CD4-positive, alpha-beta T cell (primary cell): Measurements from ENCODE around the gene SLC4A5. TPM values are rescaled to one million over a fixed set of nuclear protein-coding genes. Genes with fewer than 3 reads are reported as not detected.

ENCODE experiments used
- ATAC-seq: fragments of 200-7000 bp; cut with Tn5 transposase; one replicate; pipeline ENCODE4 v1.10.0; 2022; ENCODE audit warnings: mild to moderate bottlenecking; ENCODE audit not compliant: poor library complexity
- CTCF ChIA-PET: fragments of 350-600 bp; sonication (Branson Sonifier 250); formaldehyde crosslinking; loops from one replicate; lab custom pipeline; 2021; ENCODE audit warnings: antibody characterized with exemption, inconsistent platforms; lab: Charles Lee
- POLR2A ChIA-PET: fragments of 350-600 bp; sonication (Branson Sonifier 250); formaldehyde crosslinking; loops from one replicate; lab custom pipeline; 2021; ENCODE audit warnings: antibody characterized with exemption, inconsistent platforms; lab: Charles Lee
- DNase-seq, 14 experiments: peaks; one replicate each; pipeline ENCODE4 v3.0.0-alpha.2; 2013 to 2020; ENCODE audit warnings: mixed read lengths in 2 of 14
- H3K27ac ChIP-seq, 2 donors: one replicate each; pipeline versions ENCODE4 v1.5.1 to v1.7.0; 2013; ENCODE audit warnings: low read length in 2 of 2, low read depth in 1 of 2, mild to moderate bottlenecking in 1 of 2
- H3K27me3 ChIP-seq, 2 experiments: 1 replicate in 1 of 2; 2 replicates in 1 of 2; pipeline versions ENCODE4 v1.6.1 to v1.7.0; 2013; ENCODE audit warnings: low read length in 2 of 2, control low read depth in 1 of 2, mild to moderate bottlenecking in 1 of 2, moderate library complexity in 1 of 2; ENCODE audit not compliant: insufficient read depth in 2 of 2, control insufficient read depth in 1 of 2
- H3K36me3 ChIP-seq: one replicate; pipeline ENCODE4 v1.6.1; 2013; ENCODE audit warnings: low read length, control low read depth; ENCODE audit not compliant: insufficient read depth
- H3K4me1 ChIP-seq: one replicate; pipeline ENCODE4 v1.6.1; 2013; ENCODE audit warnings: low read length, control low read depth; ENCODE audit not compliant: insufficient read depth
- H3K4me3 ChIP-seq: one replicate; pipeline ENCODE4 v1.5.1; 2013; ENCODE audit warnings: mild to moderate bottlenecking, low read length, moderate library complexity
- H3K9me3 ChIP-seq, 2 experiments: 1 replicate in 1 of 2; 2 replicates in 1 of 2; pipeline versions ENCODE4 v1.6.1 to v1.7.0; 2013; ENCODE audit warnings: low read length in 2 of 2, mild to moderate bottlenecking in 2 of 2, control low read depth in 1 of 2, moderate library complexity in 1 of 2; ENCODE audit not compliant: control insufficient read depth in 1 of 2, insufficient read depth in 1 of 2
- H3K27ac Mint-ChIP-seq: one replicate; pipeline ENCODE4 v1.8.0; 2020; ENCODE audit warnings: mixed read lengths
- H3K27me3 Mint-ChIP-seq: one replicate; pipeline ENCODE4 v1.8.0; 2021; ENCODE audit warnings: mixed read lengths
- H3K36me3 Mint-ChIP-seq: one replicate; pipeline ENCODE4 v1.8.0; 2021; ENCODE audit warnings: low read depth, mixed read lengths
- H3K4me1 Mint-ChIP-seq: one replicate; pipeline ENCODE4 v1.8.0; 2021; ENCODE audit warnings: low read depth, mixed read lengths
- H3K4me3 Mint-ChIP-seq: one replicate; pipeline ENCODE4 v1.8.0; 2020; ENCODE audit warnings: mild to moderate bottlenecking, mixed read lengths
- H3K9me3 Mint-ChIP-seq: one replicate; pipeline ENCODE4 v1.8.0; 2020; ENCODE audit warnings: mixed read lengths
- CTCF ChIP-seq: fragments of 200-600 bp; IDR thresholded peaks from one replicate; pipeline ENCODE4 v1.8.0; 2022; ENCODE audit warnings: antibody characterized with exemption, mild to moderate bottlenecking
- intact Hi-C, 2 experiments: fragments of 100-400 bp; cut with DNase I in 1 of 2; cut with micrococcal nuclease in 1 of 2; formaldehyde crosslinking; loops; one replicate each; pipeline versions ENCODE4 v1.15.1 to v1.9.0; 2023 to 2025; cut with DNase I, micrococcal nuclease
- total RNA-seq, 174 experiments: library from RNA in 2 of 174; stranded (reverse) in 2 of 174; gene quantifications; one replicate each; pipeline ENCODE4 v1.2.3 and lab custom pipeline; 2021 to 2026

Gene SLC4A5
- total RNA-seq, 2 experiments from 2014 or later = 7.8 to 10.4 TPM

DNA sequence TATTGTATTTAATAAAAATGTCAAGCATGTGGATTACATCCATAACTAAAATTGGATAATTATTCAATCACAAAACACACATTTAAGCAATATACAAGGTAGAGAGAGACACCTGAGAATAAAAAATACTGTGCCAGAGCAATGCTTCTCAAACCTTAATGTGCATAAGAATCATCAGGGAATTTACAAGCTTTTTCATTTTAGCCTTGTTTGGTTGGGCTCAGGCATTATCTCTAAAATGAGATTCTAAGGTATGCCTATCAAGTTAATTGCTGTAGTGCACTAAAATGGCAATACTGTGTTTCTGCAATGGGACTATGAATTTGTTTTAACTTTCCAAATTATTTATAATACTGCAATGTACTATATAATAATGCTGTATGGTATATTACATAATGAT is 165.5 kb downstream of the SLC4A5 start:
- Mint-ChIP-seq H3K27ac (peak overlapping the region; percentile 91), H3K4me3 (peak overlapping the region; percentile 95), H3K9me3 (no peaks in the 10 kb centered on the region), H3K36me3 (peaks cover 42% of the 10 kb centered on the region), H3K27me3 (no peaks in the 10 kb centered on the region), H3K4me1 (peaks cover 44% of the 10 kb centered on the region)
- intact Hi-C loops = loop anchor here in 1 of 2 experiments (1.0 to 5.0 kb wide), 5 partner anchors 22 to 439 kb away; no protein-coding TSS in a partner anchor
- no peaks in the 10 kb centered on the region for H3K9me3 ChIP-seq
- no peak for TF ChIP-seq CTCF
- H3K27ac ChIP-seq = peak overlapping the region; percentile 89 to 96
- H3K36me3 ChIP-seq = no peaks in the 10 kb centered on the region
- peaks cover 40% of the 10 kb centered on the region for H3K4me1 ChIP-seq
- CTCF ChIA-PET = interaction anchor here (1.1 to 4.1 kb wide), 6 partner anchors 16 to 354 kb away, joined by 4 to 35 read pairs (median 11); partner anchors contain the start of genes BOLA3, MTHFD2 and STAMBP
- DNase-seq (no peak), ATAC-seq (no peak)
- no peaks in the 10 kb centered on the region for H3K27me3 ChIP-seq
- H3K4me3 ChIP-seq = peak overlapping the region; percentile 62
- POLR2A ChIA-PET = interaction anchor here (0.6 to 2.9 kb wide), 25 partner anchors 9 to 792 kb away, joined by 3 to 105 read pairs (median 6); partner anchors contain the start of genes ALMS1, BOLA3, DGUOK and INO80B

DNA sequence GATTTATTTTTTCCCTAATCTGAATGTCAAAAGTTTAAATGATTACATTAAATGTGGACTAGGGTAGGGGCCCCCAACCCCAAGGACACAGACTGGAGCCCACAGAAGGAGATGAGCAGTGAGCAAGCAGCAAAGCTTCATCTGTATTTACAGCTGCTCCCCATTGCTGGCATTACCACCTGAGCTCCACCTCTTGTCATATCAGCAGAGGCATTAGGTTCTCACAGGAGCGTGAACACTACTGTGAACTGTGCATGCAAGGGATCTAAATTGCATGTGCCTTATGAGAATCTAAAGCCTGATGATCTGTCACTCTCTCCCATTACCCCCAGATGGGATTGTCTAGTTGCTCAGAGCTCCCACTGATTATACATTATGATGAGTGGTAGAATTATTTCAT is 168.3 kb downstream of the SLC4A5 start:
- no peaks in the 10 kb centered on the region for H3K9me3 ChIP-seq
- Mint-ChIP-seq H3K36me3 (peaks cover 64% of the 10 kb centered on the region), H3K27ac (no peak overlapping the region), H3K4me1 (peaks cover 54% of the 10 kb centered on the region), H3K27me3 (no peaks in the 10 kb centered on the region), H3K4me3 (peak overlapping the region; percentile 18), H3K9me3 (no peaks in the 10 kb centered on the region)
- CTCF ChIA-PET = interaction anchor here (0.8 to 1.4 kb wide), 2 partner anchors 27 to 55 kb away, joined by 3 to 4 read pairs; partner anchors contain the start of gene BOLA3
- POLR2A ChIA-PET = interaction anchor here (1.0 kb wide), 1 partner anchor 24 kb away, joined by 3 read pairs; no protein-coding TSS in a partner anchor
- H3K36me3 ChIP-seq = peaks cover 26% of the 10 kb centered on the region
- peaks cover 41% of the 10 kb centered on the region for H3K4me1 ChIP-seq
- no peak overlapping the region for H3K27ac ChIP-seq
- intact Hi-C loops = loop anchor here in 1 of 2 experiments (5.0 kb wide), 1 partner anchor 217 kb away; no protein-coding TSS in a partner anchor
- DNase-seq (no peak), ATAC-seq (no peak)
- no peak overlapping the region for H3K4me3 ChIP-seq
- H3K27me3 ChIP-seq = no peaks in the 10 kb centered on the region
- no peak for TF ChIP-seq CTCF

GRCh38 chr2:74168739-74169138 is 174.5 kb downstream of the SLC4A5 start:
- H3K27me3 ChIP-seq = no peaks in the 10 kb centered on the region
- Mint-ChIP-seq H3K27ac (no peak overlapping the region), H3K9me3 (no peaks in the 10 kb centered on the region), H3K36me3 (peaks cover 86% of the 10 kb centered on the region), H3K4me1 (peaks cover 15% of the 10 kb centered on the region), H3K4me3 (no peak overlapping the region), H3K27me3 (no peaks in the 10 kb centered on the region)
- DNase-seq (no peak), ATAC-seq (no peak)
- peaks cover 86% of the 10 kb centered on the region for H3K36me3 ChIP-seq
- POLR2A ChIA-PET = interaction anchor here (3.0 kb wide), 1 partner anchor 10 kb away, joined by 17 read pairs; the partner anchor contains the start of gene MOB1A
- no peaks in the 10 kb centered on the region for H3K9me3 ChIP-seq
- no peak overlapping the region for H3K4me3 ChIP-seq
- CTCF ChIA-PET = no interaction called here
- no peak for TF ChIP-seq CTCF
- intact Hi-C loops = no loop called here
- H3K27ac ChIP-seq = no peak overlapping the region
- peaks cover 7% of the 10 kb centered on the region for H3K4me1 ChIP-seq

Other genes with a start within 250 kb of the SLC4A5 start
- 10 to 100 TPM; 11.4 to 12.9 TPM for gene BOLA3, start 195.5 kb downstream of the SLC4A5 start, total RNA-seq
- gene MOB1A, start 164.5 kb downstream of the SLC4A5 start, total RNA-seq = 100 to 1,000 TPM; 150 to 159 TPM
- 10 to 100 TPM; 18.6 to 21.6 TPM for gene MTHFD2, start 144.8 kb downstream of the SLC4A5 start, total RNA-seq
- 10 to 100 TPM; 51.4 to 60.7 TPM for gene DCTN1, start 36.9 kb upstream of the SLC4A5 start, total RNA-seq
- gene C2orf81, start 78.2 kb upstream of the SLC4A5 start, total RNA-seq = 1 to 10 TPM; 2.9 to 3.4 TPM
- gene WDR54, start 78.3 kb upstream of the SLC4A5 start, total RNA-seq = 10 to 100 TPM; 21.7 to 25.1 TPM
- gene RTKN, start 98.5 kb upstream of the SLC4A5 start, total RNA-seq = under 1 TPM; 0.20 to 0.27 TPM
- gene INO80B, start 111.7 kb upstream of the SLC4A5 start, total RNA-seq = 10 to 100 TPM; 41.3 to 41.8 TPM
- 10 to 100 TPM; 79.1 to 80.5 TPM for gene WBP1, start 115.0 kb upstream of the SLC4A5 start, total RNA-seq
- gene MOGS, start 122.0 kb upstream of the SLC4A5 start, total RNA-seq = 10 to 100 TPM; 47.6 to 48.6 TPM
- 10 to 100 TPM; 39.5 to 44.3 TPM for gene MRPL53, start 129.3 kb upstream of the SLC4A5 start, total RNA-seq
- 10 to 100 TPM; 10.2 to 12.4 TPM for gene CCDC142, start 139.6 kb upstream of the SLC4A5 start, total RNA-seq
- gene TTC31, start 139.7 kb upstream of the SLC4A5 start, total RNA-seq = 10 to 100 TPM; 20.6 to 26.1 TPM
- gene LBX2, start 156.2 kb upstream of the SLC4A5 start, total RNA-seq = not detected
- gene PCGF1, start 164.3 kb upstream of the SLC4A5 start, total RNA-seq = 10 to 100 TPM; 11.6 to 13.8 TPM
- under 1 TPM; 0.14 to 0.30 TPM for gene TLX2, start 171.0 kb upstream of the SLC4A5 start, total RNA-seq
- gene DQX1, start 182.8 kb upstream of the SLC4A5 start, total RNA-seq = under 1 TPM in 1 of 2 experiments, not detected in 1; 0.22 TPM
- gene AUP1, start 186.3 kb upstream of the SLC4A5 start, total RNA-seq = 100 to 1,000 TPM; 162 to 170 TPM
- 10 to 100 TPM; 15.3 to 16.0 TPM for gene HTRA2, start 186.5 kb upstream of the SLC4A5 start, total RNA-seq
- under 1 TPM in 1 of 2 experiments, not detected in 1; 0.25 TPM for gene LOXL3, start 210.5 kb upstream of the SLC4A5 start, total RNA-seq
- 1 to 10 TPM; 3.4 to 6.0 TPM for gene DOK1, start 211.3 kb upstream of the SLC4A5 start, total RNA-seq